GM04503 (cell line): Measurements from ENCODE around the gene P2RY6.

Experiments used
- DNase-seq: peaks from one replicate; pipeline ENCODE4 v3.0.0-alpha.2; 2012; ENCODE audit warnings: low read depth

The P2RY6 gene

DNA sequence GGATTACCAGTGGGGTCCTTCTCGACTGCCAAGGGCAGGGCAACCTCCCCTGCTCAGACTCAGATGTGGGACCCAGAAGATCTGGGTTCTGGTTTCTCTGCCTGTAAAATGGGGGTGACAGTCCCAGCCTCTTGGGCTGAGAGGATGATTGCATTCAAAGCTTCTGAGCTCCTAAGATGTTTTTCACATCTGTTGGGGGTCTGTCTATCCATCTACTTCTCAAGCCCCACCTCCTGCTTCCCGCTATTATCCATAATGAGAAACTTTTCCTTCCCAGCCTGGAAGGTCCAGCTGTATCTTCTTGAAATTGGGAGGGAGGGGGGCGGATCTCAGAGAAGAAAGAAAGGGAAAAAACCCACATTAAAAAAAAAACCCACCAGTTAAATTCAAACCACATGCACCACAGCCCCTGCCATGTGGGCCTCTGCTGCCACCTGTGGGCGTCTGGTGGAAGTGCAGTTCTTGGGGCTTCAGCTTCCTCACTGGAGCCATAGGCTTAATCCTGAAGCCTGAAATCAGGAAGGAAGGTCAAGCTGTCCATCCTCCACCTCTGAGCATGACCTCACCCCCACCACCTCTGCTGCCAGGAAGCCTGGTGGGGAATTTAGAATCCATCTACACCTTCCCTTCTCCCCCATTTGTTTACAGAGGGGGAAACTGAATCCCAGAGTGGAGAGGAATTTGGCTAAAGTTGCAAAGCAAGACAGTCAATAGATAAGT is 63.2 kb downstream of the P2RY6 start:
- DNase-seq, result no peak

DNA sequence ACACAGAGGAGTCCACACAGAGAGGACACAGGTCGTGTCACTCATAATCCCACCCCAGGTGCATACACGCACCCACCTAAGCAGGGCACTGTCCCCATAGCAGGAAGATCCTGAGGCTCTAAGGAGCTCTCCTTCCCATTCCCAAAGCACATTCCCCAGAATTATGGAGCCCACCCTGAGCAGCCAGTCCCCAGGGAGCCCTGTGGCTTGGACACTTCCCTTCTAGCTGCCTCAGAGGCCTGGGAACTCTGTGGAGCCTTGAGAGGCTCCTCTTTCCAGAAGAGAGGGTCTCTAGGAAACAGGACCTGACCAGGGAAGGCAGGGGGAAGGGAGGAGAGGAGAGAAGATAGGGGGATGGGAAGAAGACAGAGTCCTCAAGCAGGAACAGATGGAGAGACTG is 65.7 kb downstream of the P2RY6 start:
- DNase-seq, result no peak

DNA sequence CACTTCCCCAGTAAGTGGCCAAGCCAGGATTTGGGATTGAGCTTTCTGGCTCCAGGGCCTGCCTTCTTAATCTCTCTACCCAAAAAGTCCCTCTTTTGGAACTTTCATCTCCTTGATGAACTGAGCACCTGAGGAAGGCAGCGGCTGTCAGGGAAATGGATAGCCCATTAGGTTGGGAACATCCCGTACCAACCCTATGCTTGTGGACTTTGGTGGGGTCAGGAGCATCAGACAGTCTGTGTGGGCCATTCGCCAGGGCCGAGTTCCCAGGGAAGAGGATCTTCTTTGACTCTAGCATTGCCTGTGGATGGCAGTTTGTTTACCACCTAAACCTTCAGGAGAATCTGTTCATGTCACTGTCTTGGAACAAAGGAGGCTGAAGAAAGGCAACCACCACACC is 66.1 kb downstream of the P2RY6 start:
- no peak for DNase-seq

DNA sequence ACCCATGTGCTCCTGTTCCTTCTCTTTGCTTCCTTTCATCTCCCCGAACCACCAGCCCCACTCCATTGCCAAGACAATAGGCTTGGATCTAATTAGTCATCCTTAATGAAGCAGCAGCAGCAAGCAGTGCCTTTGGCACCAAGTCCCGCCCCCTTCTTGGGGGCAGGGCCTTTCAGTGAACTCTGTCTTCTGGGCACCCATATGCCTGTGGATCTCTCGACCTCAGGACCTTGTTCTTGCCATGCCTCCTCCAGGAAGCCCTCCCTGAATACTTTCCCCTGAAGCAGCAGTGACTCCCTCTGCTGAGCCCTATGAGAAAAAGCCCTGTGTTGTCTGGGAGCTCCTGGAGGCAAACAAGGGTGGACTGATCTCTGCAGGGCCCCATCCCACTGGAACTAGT is 68.0 kb downstream of the P2RY6 start:
- no peak for DNase-seq

DNA sequence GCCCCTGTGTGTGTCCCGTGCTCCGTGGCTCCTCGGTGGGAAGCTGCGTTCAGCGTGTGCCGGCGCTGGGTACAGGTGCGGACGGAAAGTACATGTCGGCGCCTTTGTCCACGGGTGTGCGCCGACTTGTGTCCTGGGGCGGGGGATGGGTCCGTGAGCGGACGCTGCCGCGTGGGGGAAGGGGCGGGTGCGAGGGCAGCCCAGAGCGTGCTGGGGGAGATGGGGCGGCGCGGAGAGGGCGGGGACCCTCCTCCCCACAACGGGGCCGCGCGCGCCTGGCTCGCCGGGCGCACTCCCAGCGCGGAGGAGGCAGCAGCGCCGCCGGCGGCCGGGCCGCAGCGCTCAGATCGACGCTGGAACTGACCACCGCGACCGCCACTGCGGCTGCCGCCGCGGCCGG is 70.5 kb downstream of the P2RY6 start:
- DNase-seq, result no peak

DNA sequence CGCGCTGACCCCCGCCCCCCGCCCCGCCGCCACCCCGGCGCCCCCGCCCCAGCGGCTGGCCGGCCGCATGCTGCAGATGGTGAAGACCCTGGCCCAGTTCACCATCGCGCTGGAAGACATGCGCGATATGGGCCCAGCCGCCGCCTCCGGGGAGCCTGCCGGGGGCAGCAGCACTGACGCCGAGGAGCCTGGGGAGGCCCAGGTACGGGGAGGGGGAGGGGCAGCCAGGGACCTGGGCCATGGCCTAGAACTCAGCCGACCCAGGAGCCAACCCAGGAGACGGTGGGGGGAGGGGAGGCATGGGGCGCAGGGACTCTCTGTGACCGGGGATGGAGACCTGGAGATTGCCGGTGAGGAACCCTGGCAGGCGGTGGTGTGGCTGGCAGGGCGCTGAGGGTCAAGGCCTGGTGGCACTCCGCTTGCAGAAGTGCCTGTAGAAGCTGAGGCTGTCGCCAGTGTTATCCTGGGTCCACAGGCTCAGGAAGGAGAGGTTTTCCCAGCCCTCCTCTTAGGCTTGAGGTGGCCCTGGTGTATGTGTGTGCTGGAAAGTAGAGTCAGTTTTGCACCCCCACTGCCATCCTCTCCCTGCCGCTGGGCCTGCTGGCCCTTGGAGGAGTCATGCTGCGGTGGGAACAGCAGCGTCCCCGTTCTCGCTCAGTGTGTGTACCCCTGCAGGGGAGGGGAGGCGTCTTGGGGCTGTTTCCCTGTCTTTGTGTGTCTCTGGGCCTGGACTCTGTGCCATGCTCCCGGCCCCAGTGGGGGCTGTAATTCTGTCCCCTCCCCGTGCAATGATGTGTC is 71.1 kb downstream of the P2RY6 start:
- DNase-seq, result no peak

DNA sequence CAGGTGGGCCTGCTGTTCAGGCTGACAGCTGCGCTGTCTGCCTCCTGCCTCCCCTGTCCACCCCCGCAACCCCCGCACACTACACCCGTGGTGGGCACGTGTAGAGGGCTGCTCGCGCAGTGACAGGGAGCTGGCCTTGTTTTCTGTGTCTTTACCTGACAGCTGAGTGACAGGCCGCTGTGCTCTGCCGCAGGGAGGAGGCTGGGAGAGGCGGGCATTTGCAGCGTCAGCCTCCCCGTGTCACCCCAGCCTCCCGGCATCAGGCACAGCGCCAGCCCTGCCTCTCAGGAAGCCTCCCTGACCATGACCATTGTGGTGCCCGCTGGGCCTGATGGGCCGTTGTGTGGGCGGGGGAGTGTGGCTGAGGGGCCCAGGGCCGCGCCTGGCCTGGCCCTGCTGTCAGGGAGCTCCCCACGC is 72.1 kb downstream of the P2RY6 start:
- no peak for DNase-seq

DNA sequence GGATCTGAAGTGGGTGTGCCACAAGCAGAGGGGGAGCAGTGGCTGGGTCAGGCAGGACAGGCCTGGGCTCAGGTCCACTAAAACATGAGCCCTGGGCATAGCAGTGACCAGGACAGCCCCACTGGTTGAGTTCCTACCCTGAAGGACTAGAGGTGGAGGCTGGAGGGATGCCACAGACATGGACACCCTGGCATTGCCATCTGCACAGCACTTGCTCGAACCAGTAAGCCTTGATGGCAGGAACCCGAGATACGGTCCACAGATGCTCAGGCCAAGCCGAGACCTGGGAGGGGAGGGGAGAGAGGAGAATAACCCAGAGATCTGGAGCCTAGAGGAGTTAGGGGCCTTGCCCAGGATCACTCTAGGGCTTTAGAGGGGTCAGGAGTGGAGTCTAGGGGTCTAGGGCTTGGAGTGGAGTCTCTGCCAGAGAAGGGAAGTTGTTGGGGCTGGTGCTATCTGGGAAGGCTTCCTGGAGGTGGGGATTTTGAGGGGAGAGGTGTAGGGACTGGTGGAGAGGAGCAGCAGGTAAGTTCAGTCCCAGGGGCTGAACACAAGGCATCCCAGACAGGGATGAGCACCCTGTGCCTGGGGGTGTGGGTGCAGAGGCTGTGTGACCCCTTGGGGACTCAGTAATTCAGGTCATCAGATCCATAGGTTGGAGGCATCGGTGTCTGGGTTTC is 73.5 kb downstream of the P2RY6 start:
- no peak for DNase-seq

DNA sequence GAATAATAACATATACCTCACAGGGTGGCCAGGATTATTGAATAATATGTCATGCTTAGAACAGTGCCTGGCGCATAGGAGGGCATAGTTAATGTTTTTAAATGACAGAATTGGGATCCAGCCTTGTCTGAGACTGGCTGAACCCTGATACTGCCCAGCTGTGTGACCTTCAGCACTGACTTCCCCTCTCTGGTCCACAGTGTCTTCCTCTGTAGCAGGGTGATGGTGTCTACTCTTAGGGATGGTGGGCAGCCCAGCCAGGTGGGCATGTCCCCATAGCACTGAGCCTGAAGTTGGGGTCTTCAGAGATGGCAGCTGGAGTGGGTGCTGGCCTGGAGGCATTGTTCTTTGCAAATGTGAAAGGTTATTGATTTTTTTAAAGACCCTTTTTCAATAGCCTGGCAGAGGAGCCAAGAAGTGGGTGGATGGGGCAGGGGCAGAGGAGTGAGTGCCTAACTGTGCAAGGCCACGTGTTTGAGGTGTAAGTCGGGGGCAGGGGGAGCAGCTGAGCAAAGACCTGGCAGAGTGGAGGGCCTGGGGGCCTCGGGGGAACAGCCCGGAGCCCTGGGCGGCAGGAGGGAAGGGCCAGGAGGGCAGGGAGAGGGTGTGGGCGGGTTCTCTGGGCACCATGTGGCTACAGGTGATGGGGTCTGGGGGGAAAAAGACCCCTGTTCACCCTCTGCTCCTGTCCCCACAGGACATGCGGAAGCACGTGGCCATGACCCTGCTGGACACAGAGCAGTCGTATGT is 74.2 kb downstream of the P2RY6 start:
- no peak for DNase-seq

DNA sequence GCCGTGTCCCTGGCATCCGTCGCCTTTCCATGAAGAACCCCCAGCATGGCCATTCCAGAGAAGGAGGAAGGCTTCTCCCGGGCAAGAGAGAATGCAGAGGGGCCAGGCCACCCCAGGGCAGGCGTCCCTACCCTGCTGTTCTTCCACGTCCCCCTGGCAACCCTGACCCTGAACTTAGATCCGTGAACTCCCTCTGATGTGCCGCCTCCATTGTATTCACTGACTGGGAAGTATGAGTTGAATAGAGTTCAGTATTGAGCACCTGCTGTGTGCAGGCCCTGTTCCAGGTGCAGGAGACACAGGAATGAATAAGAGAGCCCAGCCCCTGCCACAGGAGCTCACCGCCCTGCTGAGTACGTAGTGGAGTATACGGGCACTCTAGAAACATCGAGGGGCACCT is 74.9 kb downstream of the P2RY6 start:
- DNase-seq, result no peak
